WTC11 (cell line): ENCODE data around the gene SECISBP2. TPM values are rescaled to one million over a fixed set of nuclear protein-coding genes. Genes with fewer than 3 reads are reported as not detected.
"Not testable (repeated sequence)": the region's sequence is repeated elsewhere in the genome, so short reads cannot be mapped to it uniquely, and the experiment has no call there.

ENCODE experiments used
- ATAC-seq: fragments of 200-7000 bp; cut with Tn5 transposase; 2 replicates; pipeline ENCODE4 v1.10.0; 2021; ENCODE audit warnings: mild to moderate bottlenecking, moderate library complexity
- CTCF ChIA-PET: fragments of 300-600 bp; sonication (Branson Sonifier 250); formaldehyde crosslinking; loops from one replicate; lab custom pipeline; 2021; ENCODE audit warnings: antibody characterized with exemption; lab: Charles Lee
- POLR2A ChIA-PET: fragments of 350-600 bp; sonication (Branson Sonifier 250); formaldehyde crosslinking; loops from one replicate; lab custom pipeline; 2021; ENCODE audit warnings: antibody characterized with exemption; lab: Charles Lee
- DNase-seq: peaks from one replicate; pipeline ENCODE4 v3.0.0; 2021; ENCODE audit warnings: low spot score
- H3K27ac Mint-ChIP-seq: 2 replicates; pipeline ENCODE4 v1.8.0; 2021; ENCODE audit warnings: mixed read lengths
- H3K27me3 Mint-ChIP-seq: 2 replicates; pipeline ENCODE4 v1.8.0; 2021; ENCODE audit warnings: low read depth, mild to moderate bottlenecking, moderate library complexity, mixed read lengths
- H3K36me3 Mint-ChIP-seq: 2 replicates; pipeline ENCODE4 v1.8.0; 2021; ENCODE audit warnings: mixed read lengths
- H3K4me1 Mint-ChIP-seq: 2 replicates; pipeline ENCODE4 v1.8.0; 2022; ENCODE audit warnings: mixed read lengths
- H3K4me3 Mint-ChIP-seq: 2 replicates; pipeline ENCODE4 v1.8.0; 2021; ENCODE audit warnings: mild to moderate bottlenecking, moderate library complexity, mixed read lengths
- H3K9me3 Mint-ChIP-seq: 2 replicates; pipeline ENCODE4 v1.8.0; 2021; ENCODE audit warnings: mixed read lengths
- ATF1 ChIP-seq: sonication (generic); formaldehyde crosslinking; IDR thresholded peaks from 2 replicates; pipeline ENCODE4 v1.8.1; 2023; ENCODE audit warnings: mild to moderate bottlenecking, moderate library complexity, missing genetic modification reagents
- FOXP1 ChIP-seq: sonication (generic); formaldehyde crosslinking; IDR thresholded peaks from 2 replicates; pipeline ENCODE4 v1.8.0; 2022; ENCODE audit warnings: missing genetic modification reagents, mild to moderate bottlenecking, moderate library complexity, borderline replicate concordance
- GABPB1 ChIP-seq: sonication (generic); formaldehyde crosslinking; IDR thresholded peaks from 2 replicates; pipeline ENCODE4 v1.8.1; 2023; ENCODE audit warnings: mild to moderate bottlenecking, missing genetic modification reagents
- HMGA2 ChIP-seq: fragments of 250-450 bp; sonication (Bioruptor Pico); IDR thresholded peaks from 2 replicates; pipeline ENCODE4 v1.4.0; 2021; ENCODE audit warnings: mild to moderate bottlenecking, moderate library complexity
- JUN ChIP-seq: sonication (generic); formaldehyde crosslinking; IDR thresholded peaks from 2 replicates; pipeline ENCODE4 v1.8.0; 2023; ENCODE audit warnings: mild to moderate bottlenecking, missing genetic modification reagents
- MLX ChIP-seq: sonication (generic); formaldehyde crosslinking; IDR thresholded peaks from 2 replicates; pipeline ENCODE4 v1.8.1; 2023; ENCODE audit warnings: mild to moderate bottlenecking, missing genetic modification reagents, moderate library complexity
- MYBL2 ChIP-seq: sonication (generic); formaldehyde crosslinking; IDR thresholded peaks from 2 replicates; pipeline ENCODE4 v1.8.1; 2023; ENCODE audit warnings: mild to moderate bottlenecking, moderate library complexity, missing genetic modification reagents
- NFATC4 ChIP-seq: fragments of 250-450 bp; sonication (Bioruptor Pico); IDR thresholded peaks from 2 replicates; pipeline ENCODE4 v1.9.0; 2021; ENCODE audit warnings: mild to moderate bottlenecking
- NFE2L1 ChIP-seq: sonication (generic); formaldehyde crosslinking; IDR thresholded peaks from 2 replicates; pipeline ENCODE4 v1.8.1; 2023; ENCODE audit warnings: missing genetic modification reagents
- NR1H2 ChIP-seq: sonication (generic); formaldehyde crosslinking; IDR thresholded peaks from 2 replicates; pipeline ENCODE4 v1.9.0; 2021; ENCODE audit warnings: mild to moderate bottlenecking, moderate library complexity, missing genetic modification reagents
- SMAD3 ChIP-seq: sonication (generic); formaldehyde crosslinking; IDR thresholded peaks from 2 replicates; pipeline ENCODE4 v1.8.0; 2022; ENCODE audit warnings: missing genetic modification reagents, mild to moderate bottlenecking, borderline replicate concordance
- SOX15 ChIP-seq: fragments of 250-450 bp; sonication (Bioruptor Pico); IDR thresholded peaks from 2 replicates; pipeline ENCODE4 v1.9.0; 2021; ENCODE audit warnings: mild to moderate bottlenecking
- USF2 ChIP-seq: sonication (generic); formaldehyde crosslinking; IDR thresholded peaks from 2 replicates; pipeline ENCODE4 v1.8.1; 2023; ENCODE audit warnings: mild to moderate bottlenecking, missing genetic modification reagents, moderate library complexity
- ZNF219 ChIP-seq: sonication (generic); formaldehyde crosslinking; IDR thresholded peaks from 2 replicates; pipeline ENCODE4 v1.8.0; 2023; ENCODE audit warnings: missing genetic modification reagents, mild to moderate bottlenecking, borderline replicate concordance
- ZNF423 ChIP-seq: fragments of 250-450 bp; sonication (Bioruptor Pico); IDR thresholded peaks from 2 replicates; pipeline ENCODE4 v2.1.2; 2022; ENCODE audit warnings: mild to moderate bottlenecking, moderate library complexity
- ZSCAN18 ChIP-seq: fragments of 250-450 bp; sonication (Bioruptor Pico); IDR thresholded peaks from 2 replicates; pipeline ENCODE4 v2.1.2; 2022; ENCODE audit warnings: mild to moderate bottlenecking, moderate library complexity
- total RNA-seq: library from RNA; stranded (reverse); gene quantifications from 3 replicates; pipeline ENCODE4 v1.2.3, GENCODE V29; 2021
- TF ChIP-seq, protein P1 (sequence below): sonication (generic); formaldehyde crosslinking; IDR thresholded peaks from 2 replicates; pipeline ENCODE4 v1.8.1; 2023; ENCODE audit warnings: mild to moderate bottlenecking, missing genetic modification reagents, borderline replicate concordance

Gene SECISBP2
- total RNA-seq, 1 experiment from 2014 or later, result 66.2 TPM

GRCh38 chr9:89368978-89369377 is 50.7 kb downstream of the SECISBP2 start:
- no peak overlapping the region for H3K27ac Mint-ChIP-seq
- H3K27me3 Mint-ChIP-seq, result no peaks in the 10 kb centered on the region
- ChIA-PET CTCF (interaction anchor here (1.1 kb wide), 1 partner anchor 180 kb away, joined by 3 read pairs; no protein-coding TSS in a partner anchor), POLR2A (no interaction called here)
- no peaks in the 10 kb centered on the region for H3K4me1 Mint-ChIP-seq
- DNase-seq (no peak), ATAC-seq (no peak)
- TF ChIP-seq NFATC4 (no peak), JUN (no peak), SOX15 (CRISPR knock-in tag) (no peak)
- TF ChIP-seq, all 79 proteins: peak for 0
- no peaks in the 10 kb centered on the region for H3K9me3 Mint-ChIP-seq
- no peak overlapping the region for H3K4me3 Mint-ChIP-seq
- no peaks in the 10 kb centered on the region for H3K36me3 Mint-ChIP-seq

DNA sequence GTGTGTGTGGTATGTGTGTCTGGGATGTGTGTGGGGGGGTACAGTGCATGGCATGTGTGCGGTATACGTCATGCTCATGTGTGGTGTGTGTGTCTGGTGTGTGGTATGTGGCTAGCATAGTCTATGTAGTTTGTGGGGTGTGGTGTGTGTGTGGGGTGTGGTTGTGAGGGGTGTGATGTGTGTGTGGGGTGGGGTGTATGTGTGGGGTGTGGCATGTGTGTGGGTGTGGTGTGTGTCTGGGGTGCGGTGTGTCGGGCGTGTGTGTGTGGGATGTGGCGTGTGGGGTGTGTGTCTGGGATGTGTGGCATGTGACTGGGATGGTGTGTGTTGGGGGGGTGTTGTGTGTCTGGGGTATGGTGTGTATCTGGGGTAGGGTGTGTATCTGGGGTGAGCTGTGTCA is 52.3 kb downstream of the SECISBP2 start:
- Mint-ChIP-seq H3K9me3 (no peaks in the 10 kb centered on the region), H3K27me3 (no peaks in the 10 kb centered on the region), H3K36me3 (no peaks in the 10 kb centered on the region), H3K4me1 (peaks cover 2% of the 10 kb centered on the region), H3K27ac (no peak overlapping the region), H3K4me3 (no peak overlapping the region)
- TF ChIP-seq ATF1 (CRISPR knock-in tag), result no peak
- TF ChIP-seq ZSCAN18 (CRISPR knock-in tag), result no peak
- no peak for TF ChIP-seq MLX (CRISPR knock-in tag)
- TF ChIP-seq GABPB1 (CRISPR knock-in tag), result no peak
- TF ChIP-seq ZNF219 (CRISPR knock-in tag), result no peak
- TF ChIP-seq FOXP1 (CRISPR knock-in tag), result no peak
- TF ChIP-seq ZNF423 (CRISPR knock-in tag), result no peak
- no peak for TF ChIP-seq JUN
- no peak for TF ChIP-seq SMAD3 (CRISPR knock-in tag)
- no peak for TF ChIP-seq USF2 (CRISPR knock-in tag)
- TF ChIP-seq MYBL2 (CRISPR knock-in tag), result no peak
- no peak for TF ChIP-seq NR1H2 (CRISPR knock-in tag)
- no peak for TF ChIP-seq HMGA2 (CRISPR knock-in tag)
- no peak for TF ChIP-seq NFE2L1 (CRISPR knock-in tag)
- TF ChIP-seq, protein P1, sequence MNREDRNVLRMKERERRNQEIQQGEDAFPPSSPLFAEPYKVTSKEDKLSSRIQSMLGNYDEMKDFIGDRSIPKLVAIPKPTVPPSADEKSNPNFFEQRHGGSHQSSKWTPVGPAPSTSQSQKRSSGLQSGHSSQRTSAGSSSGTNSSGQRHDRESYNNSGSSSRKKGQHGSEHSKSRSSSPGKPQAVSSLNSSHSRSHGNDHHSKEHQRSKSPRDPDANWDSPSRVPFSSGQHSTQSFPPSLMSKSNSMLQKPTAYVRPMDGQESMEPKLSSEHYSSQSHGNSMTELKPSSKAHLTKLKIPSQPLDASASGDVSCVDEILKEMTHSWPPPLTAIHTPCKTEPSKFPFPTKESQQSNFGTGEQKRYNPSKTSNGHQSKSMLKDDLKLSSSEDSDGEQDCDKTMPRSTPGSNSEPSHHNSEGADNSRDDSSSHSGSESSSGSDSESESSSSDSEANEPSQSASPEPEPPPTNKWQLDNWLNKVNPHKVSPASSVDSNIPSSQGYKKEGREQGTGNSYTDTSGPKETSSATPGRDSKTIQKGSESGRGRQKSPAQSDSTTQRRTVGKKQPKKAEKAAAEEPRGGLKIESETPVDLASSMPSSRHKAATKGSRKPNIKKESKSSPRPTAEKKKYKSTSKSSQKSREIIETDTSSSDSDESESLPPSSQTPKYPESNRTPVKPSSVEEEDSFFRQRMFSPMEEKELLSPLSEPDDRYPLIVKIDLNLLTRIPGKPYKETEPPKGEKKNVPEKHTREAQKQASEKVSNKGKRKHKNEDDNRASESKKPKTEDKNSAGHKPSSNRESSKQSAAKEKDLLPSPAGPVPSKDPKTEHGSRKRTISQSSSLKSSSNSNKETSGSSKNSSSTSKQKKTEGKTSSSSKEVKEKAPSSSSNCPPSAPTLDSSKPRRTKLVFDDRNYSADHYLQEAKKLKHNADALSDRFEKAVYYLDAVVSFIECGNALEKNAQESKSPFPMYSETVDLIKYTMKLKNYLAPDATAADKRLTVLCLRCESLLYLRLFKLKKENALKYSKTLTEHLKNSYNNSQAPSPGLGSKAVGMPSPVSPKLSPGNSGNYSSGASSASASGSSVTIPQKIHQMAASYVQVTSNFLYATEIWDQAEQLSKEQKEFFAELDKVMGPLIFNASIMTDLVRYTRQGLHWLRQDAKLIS (CRISPR knock-in tag), result no peak
- ChIA-PET POLR2A (no interaction called here), CTCF (no interaction called here)
- ATAC-seq (no peak), DNase-seq (no peak)

GRCh38 chr9:89371791-89372190 is 53.5 kb downstream of the SECISBP2 start:
- H3K4me3 Mint-ChIP-seq, ATAC-seq, H3K36me3 Mint-ChIP-seq, H3K4me1 Mint-ChIP-seq, POLR2A ChIA-PET, H3K9me3 Mint-ChIP-seq, H3K27me3 Mint-ChIP-seq, H3K27ac Mint-ChIP-seq, DNase-seq: not testable (repeated sequence)
- CTCF ChIA-PET, result interaction anchor here (0.7 to 1.8 kb wide), 2 partner anchors 177 to 221 kb away, joined by 4 read pairs; no protein-coding TSS in a partner anchor
